SIG-M5 treated with dmso at 0.1 percent for 504 hours (cell line): ENCODE data around the gene CLEC3A.
"Not testable (repeated sequence)": the region's sequence is repeated elsewhere in the genome, so short reads cannot be mapped to it uniquely, and the experiment has no call there.

Experiments used
- DNase-seq: peaks from one replicate; lab custom pipeline; 2025; ENCODE audit not compliant: unreplicated experiment; lab: John Stamatoyannopoulos, UW

Gene CLEC3A

GRCh38 chr16:78022347-78023060 is at the start of gene CLEC3A:
CLEC3A (plus strand) TSS chr16:78022548; CDS start chr16:78022627, 79 bp downstream.
- DNase-seq, result no peak

GRCh38 chr16:77974883-77975282 is 47.5 kb upstream of the CLEC3A start:
- peak; percentile 9 for DNase-seq

GRCh38 chr16:77975942-77976341 is 46.4 kb upstream of the CLEC3A start:
- DNase-seq, result no peak

GRCh38 chr16:77977339-77977738 is 45.0 kb upstream of the CLEC3A start:
- peak; percentile 41 for DNase-seq

- no peak for DNase-seq
These were observed 37.2 kb upstream of the CLEC3A start for GRCh38 chr16:77985111-77985510.

- no peak for DNase-seq
These were observed 36.2 kb upstream of the CLEC3A start for GRCh38 chr16:77986011-77986740.

GRCh38 chr16:77987810-77988209 is 34.5 kb upstream of the CLEC3A start:
- DNase-seq, result no peak

GRCh38 chr16:77989846-77990245 is 32.5 kb upstream of the CLEC3A start:
- no peak for DNase-seq

GRCh38 chr16:77991701-77992100 is 30.6 kb upstream of the CLEC3A start:
- no peak for DNase-seq

- DNase-seq, result not testable (repeated sequence)
These were observed 30.0 kb upstream of the CLEC3A start for GRCh38 chr16:77992381-77992780.

GRCh38 chr16:77993111-77993985 is 29.0 kb upstream of the CLEC3A start:
- DNase-seq, result peak; percentile 22

- DNase-seq, result no peak
These were observed 26.4 kb upstream of the CLEC3A start for GRCh38 chr16:77995843-77996455.

GRCh38 chr16:77998350-77999023 is 23.9 kb upstream of the CLEC3A start:
- DNase-seq, result peak; percentile 49

- no peak for DNase-seq
These were observed 20.8 kb upstream of the CLEC3A start for GRCh38 chr16:78001451-78002025.

GRCh38 chr16:78002915-78003538 is 19.3 kb upstream of the CLEC3A start:
- peak; percentile 80 for DNase-seq

GRCh38 chr16:78004517-78004916 is 17.8 kb upstream of the CLEC3A start:
- no peak for DNase-seq

GRCh38 chr16:78005881-78006280 is 16.5 kb upstream of the CLEC3A start:
- no peak for DNase-seq

GRCh38 chr16:78007121-78007520 is 15.2 kb upstream of the CLEC3A start:
- DNase-seq, result peak; percentile 3

GRCh38 chr16:78024159-78024558 is 1.8 kb downstream of the CLEC3A start:
- DNase-seq, result no peak

- DNase-seq, result no peak
These were observed 3.3 kb downstream of the CLEC3A start for GRCh38 chr16:78025631-78026030.
